Upper lobe of left lung (tissue), 4 donors: Measurements from ENCODE around the gene GALNT3.

Experiments used
- CTCF ChIP-seq, 6 experiments: fragments of 450-650 bp in 4 of 6; fragments of 200-600 bp in 2 of 6; sonication (generic) in 2 of 6; IDR thresholded peaks; one replicate each; pipeline ENCODE4 v1.5.1; 2016 to 2019; ENCODE audit warnings: antibody characterized with exemption in 6 of 6
- EP300 ChIP-seq, 4 donors: sonication (generic); formaldehyde crosslinking; IDR thresholded peaks; one replicate each; pipeline ENCODE4 v1.5.1; 2017; ENCODE audit warnings: antibody characterized with exemption in 4 of 4, control low read depth in 2 of 4
- POLR2A ChIP-seq, 4 donors: fragments of 450-650 bp; IDR thresholded peaks; one replicate each; pipeline ENCODE4 v1.5.1; 2016 to 2017; ENCODE audit warnings: antibody characterized with exemption in 4 of 4, mild to moderate bottlenecking in 2 of 4

- TF ChIP-seq CTCF (IDR thresholded peaks at IDR 0.05) (no peak), POLR2A (IDR thresholded peaks at IDR 0.05) (no peak), EP300 (IDR thresholded peaks at IDR 0.05) (no peak)
Observed at GRCh38 chr2:165743442-165743841, 50.6 kb downstream of the GALNT3 start.
